Activated CD4-positive, alpha-beta T cell treated with anti-CD3 and anti-CD28 coated beads for 48 hours (primary cell): ENCODE measurements around the gene LRG1.

ENCODE experiments used
- DNase-seq: peaks from one replicate; pipeline ENCODE4 v3.0.0-alpha.2; 2020

The LRG1 gene

GRCh38 chr19:4491446-4491845, 48.4 kb downstream of the LRG1 start:
- no peak for DNase-seq

GRCh38 chr19:4488496-4488895, 51.3 kb downstream of the LRG1 start:
- no peak for DNase-seq

- DNase-seq = no peak
Measured at GRCh38 chr19:4487572-4487971, 52.3 kb downstream of the LRG1 start.
